Retina (tissue), 1 donor: Measurements from ENCODE around the gene SPRR2A.
"Not testable (repeated sequence)": the region's sequence is repeated elsewhere in the genome, so short reads cannot be mapped to it uniquely, and the experiment has no call there.

Experiments used
- DNase-seq: peaks from one replicate; pipeline ENCODE4 v3.0.0-alpha.2; 2016

SPRR2A gene

GRCh38 chr1:153024413-153024812, 32.9 kb downstream of the SPRR2A start:
- no peak for DNase-seq

GRCh38 chr1:153023109-153023508, 34.2 kb downstream of the SPRR2A start:
- DNase-seq: no peak

- DNase-seq: not testable (repeated sequence)
Observed at GRCh38 chr1:153022340-153022739, 35.0 kb downstream of the SPRR2A start.

GRCh38 chr1:153021829-153022228, 35.5 kb downstream of the SPRR2A start:
- not testable (repeated sequence) for DNase-seq

GRCh38 chr1:153011235-153011758, 46.0 kb downstream of the SPRR2A start:
- not testable (repeated sequence) for DNase-seq
